ENCODE measurements around the gene USP32. TPM values are rescaled to one million over a fixed set of nuclear protein-coding genes. Genes with fewer than 3 reads are reported as not detected.

Gene USP32
- total RNA-seq, 1 experiment from 2014 or later: 73.5 TPM

DNA sequence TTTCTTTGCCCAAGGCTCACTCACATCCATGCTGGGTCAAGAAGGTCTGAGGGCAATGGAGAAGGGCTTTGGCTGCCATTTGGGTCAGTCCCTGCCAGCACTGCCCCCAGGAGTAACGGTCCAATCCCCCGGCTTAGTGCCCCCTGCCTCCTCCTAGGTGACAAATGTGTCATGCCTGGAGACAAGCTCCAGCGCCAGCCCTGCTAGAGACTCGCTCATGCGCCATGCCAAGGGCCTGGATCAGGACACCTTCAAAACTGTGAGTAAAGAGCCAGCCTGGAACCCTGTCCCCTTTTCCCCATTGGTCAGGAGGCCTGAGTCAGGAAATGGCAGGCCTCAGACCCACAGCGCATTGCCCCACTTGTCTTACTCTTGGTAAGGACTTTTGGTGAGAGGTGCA lies 33.7 kb upstream of the USP32 start:
- Mint-ChIP-seq H3K4me3 (no peak overlapping the region), H3K36me3 (ENCODE audit: insufficient read depth in 1 of 3, low read depth in 3 of 3) (no peaks in the 10 kb centered on the region), H3K27ac (no peak overlapping the region), H3K9me3 (no peaks in the 10 kb centered on the region), H3K27me3 (ENCODE audit: low read depth) (peaks cover 10% of the 10 kb centered on the region), H3K4me1 (peaks cover 14 to 15% of the 10 kb centered on the region in 2 experiments)
- no peak overlapping the region for H3K23ac ChIP-seq (ENCODE audit: insufficient read length, low read depth, low read length)
- no peaks in the 10 kb centered on the region for H4K20me1 ChIP-seq (ENCODE audit: control insufficient read depth, insufficient read depth, insufficient read length)
- no peak overlapping the region for H2AFZ ChIP-seq (ENCODE audit: low read length)
- no peak overlapping the region for H3K27ac ChIP-seq (ENCODE audit: insufficient read length, low read depth, low read length)
- no peak overlapping the region for H2BK12ac ChIP-seq (ENCODE audit: insufficient read length, low read depth, low read length)
- no peak overlapping the region for H3K14ac ChIP-seq (ENCODE audit: insufficient read depth, low read length)
- no peak overlapping the region for H3K18ac ChIP-seq (ENCODE audit: insufficient read length, low read depth, low read length)
- H3K79me2 ChIP-seq (ENCODE audit: insufficient read depth, low read length): no peaks in the 10 kb centered on the region
- H4K8ac ChIP-seq (replicated peaks; ENCODE audit: insufficient read length, low read depth, low read length): no peak overlapping the region
- no peaks in the 10 kb centered on the region for H3K23me2 ChIP-seq (ENCODE audit: insufficient read length, low read depth, low read length, poor library complexity, severe bottlenecking)
- H2BK5ac ChIP-seq (ENCODE audit: insufficient read length, low read length): no peak overlapping the region
- H3K9me3 ChIP-seq (ENCODE audit: control insufficient read depth, low read depth, low read length): no peaks in the 10 kb centered on the region
- no peaks in the 10 kb centered on the region; the same call in 1 of the 2 replicates for H3K4me1 ChIP-seq (ENCODE audit: insufficient read depth, low read length)
- no peak overlapping the region for H3K9ac ChIP-seq (ENCODE audit: extremely low read depth, insufficient read length, low read length)
- no CpG with 5 or more reads among the region's 6 CpGs for WGBS (ENCODE audit: extremely low coverage, insufficient read length, low lambda C conversion rate)
- TF ChIP-seq, protein P1, sequence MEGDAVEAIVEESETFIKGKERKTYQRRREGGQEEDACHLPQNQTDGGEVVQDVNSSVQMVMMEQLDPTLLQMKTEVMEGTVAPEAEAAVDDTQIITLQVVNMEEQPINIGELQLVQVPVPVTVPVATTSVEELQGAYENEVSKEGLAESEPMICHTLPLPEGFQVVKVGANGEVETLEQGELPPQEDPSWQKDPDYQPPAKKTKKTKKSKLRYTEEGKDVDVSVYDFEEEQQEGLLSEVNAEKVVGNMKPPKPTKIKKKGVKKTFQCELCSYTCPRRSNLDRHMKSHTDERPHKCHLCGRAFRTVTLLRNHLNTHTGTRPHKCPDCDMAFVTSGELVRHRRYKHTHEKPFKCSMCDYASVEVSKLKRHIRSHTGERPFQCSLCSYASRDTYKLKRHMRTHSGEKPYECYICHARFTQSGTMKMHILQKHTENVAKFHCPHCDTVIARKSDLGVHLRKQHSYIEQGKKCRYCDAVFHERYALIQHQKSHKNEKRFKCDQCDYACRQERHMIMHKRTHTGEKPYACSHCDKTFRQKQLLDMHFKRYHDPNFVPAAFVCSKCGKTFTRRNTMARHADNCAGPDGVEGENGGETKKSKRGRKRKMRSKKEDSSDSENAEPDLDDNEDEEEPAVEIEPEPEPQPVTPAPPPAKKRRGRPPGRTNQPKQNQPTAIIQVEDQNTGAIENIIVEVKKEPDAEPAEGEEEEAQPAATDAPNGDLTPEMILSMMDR (conservative IDR thresholded peaks at IDR 0.05): no peak
- H2BK20ac ChIP-seq (ENCODE audit: low read depth, low read length, poor library complexity, severe bottlenecking): no peak overlapping the region
- H2BK15ac ChIP-seq (ENCODE audit: low read depth, low read length): no peak overlapping the region
- H3K56ac ChIP-seq (ENCODE audit: insufficient read length, low read depth, low read length): no peak overlapping the region
- H3K4ac ChIP-seq (ENCODE audit: low read depth, low read length): no peak overlapping the region
- no peak overlapping the region for H2AK5ac ChIP-seq (ENCODE audit: insufficient read length, low read length)
- no peak overlapping the region for H4K91ac ChIP-seq (ENCODE audit: insufficient read length, low read depth, low read length)
- H3T11ph ChIP-seq (ENCODE audit: low read length): no peak overlapping the region
- no peak overlapping the region for H2BK120ac ChIP-seq (ENCODE audit: low read depth, low read length, poor library complexity, severe bottlenecking)
- DNase-seq: no peak
- no peak overlapping the region for H4K5ac ChIP-seq (ENCODE audit: insufficient read length, low read depth, low read length)
- no peaks in the 10 kb centered on the region for H3K79me1 ChIP-seq (ENCODE audit: insufficient read depth, low read depth, low read length, poor library complexity, severe bottlenecking)
- H3K27me3 ChIP-seq (ENCODE audit: insufficient read depth, low read length): no peaks in the 10 kb centered on the region
- no peak overlapping the region for H3K4me2 ChIP-seq (ENCODE audit: insufficient read depth, insufficient read length, low read length)
